HK-2 (cell line): ENCODE measurements around the gene ARL3.
A peak's percentile ranks its signal among the peaks of the same experiment; 100 is the strongest.
"Not testable (repeated sequence)": the region's sequence is repeated elsewhere in the genome, so short reads cannot be mapped to it uniquely, and the experiment has no call there.

Experiments
- DNase-seq: peaks from one replicate; pipeline ENCODE4 v3.0.0-alpha.2; 2018; ENCODE audit not compliant: unreplicated experiment

The ARL3 gene

DNA sequence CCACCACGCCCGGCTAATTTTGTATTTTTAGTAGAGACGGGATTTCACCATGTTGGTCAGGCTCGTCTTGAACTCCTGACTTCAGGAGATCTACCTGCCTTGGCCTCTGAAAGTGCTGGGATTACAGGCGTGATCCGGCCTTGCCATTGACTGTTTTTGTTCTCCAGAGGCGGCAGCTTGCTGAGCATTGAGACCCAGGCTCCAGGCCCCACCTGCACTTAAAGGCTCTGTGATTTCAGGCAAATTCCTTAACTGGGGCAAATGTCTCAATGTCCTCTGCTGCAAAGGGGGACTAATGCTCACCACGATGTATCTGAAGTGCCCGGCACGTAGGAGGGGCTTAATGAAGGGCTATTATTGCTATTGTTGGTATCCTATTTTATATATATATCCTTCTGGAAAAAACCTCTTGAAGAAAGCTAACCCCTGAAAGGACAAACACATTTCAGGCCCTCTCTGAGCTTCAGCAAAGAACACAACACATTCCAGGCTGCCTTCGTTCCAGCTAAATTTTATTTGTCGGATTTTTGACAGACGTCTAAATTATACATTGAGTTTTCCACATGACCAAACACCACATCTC, 40.9 kb downstream of the ARL3 start:
- no peak for DNase-seq

DNA sequence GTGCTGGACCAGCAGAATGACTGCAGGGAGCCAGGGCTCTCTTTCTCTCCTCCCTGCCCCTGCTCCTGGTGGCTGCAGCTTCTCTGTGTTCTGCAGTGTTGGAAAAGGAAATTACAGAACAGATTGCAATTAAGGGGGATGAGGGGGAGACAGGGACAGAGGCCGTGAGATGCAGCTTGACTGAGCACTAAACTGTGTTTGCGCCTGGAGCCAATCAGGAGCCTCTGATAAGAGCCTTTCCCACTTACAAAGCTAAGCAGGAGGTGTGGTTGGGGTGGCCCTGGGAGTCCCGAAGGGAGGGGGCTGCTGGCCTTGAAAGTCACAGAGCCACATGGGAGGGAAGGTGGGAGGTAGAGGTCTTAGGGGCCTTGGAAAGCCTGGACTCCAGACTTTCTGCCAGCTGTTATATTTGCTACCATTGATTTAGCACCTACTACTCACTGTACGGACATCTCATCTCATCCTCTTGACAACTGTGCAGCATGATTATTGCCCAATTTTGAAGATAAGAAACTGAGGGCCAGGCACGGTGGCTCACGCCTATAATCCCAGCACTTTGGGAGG, 43.2 kb downstream of the ARL3 start:
- DNase-seq, result no peak

DNA sequence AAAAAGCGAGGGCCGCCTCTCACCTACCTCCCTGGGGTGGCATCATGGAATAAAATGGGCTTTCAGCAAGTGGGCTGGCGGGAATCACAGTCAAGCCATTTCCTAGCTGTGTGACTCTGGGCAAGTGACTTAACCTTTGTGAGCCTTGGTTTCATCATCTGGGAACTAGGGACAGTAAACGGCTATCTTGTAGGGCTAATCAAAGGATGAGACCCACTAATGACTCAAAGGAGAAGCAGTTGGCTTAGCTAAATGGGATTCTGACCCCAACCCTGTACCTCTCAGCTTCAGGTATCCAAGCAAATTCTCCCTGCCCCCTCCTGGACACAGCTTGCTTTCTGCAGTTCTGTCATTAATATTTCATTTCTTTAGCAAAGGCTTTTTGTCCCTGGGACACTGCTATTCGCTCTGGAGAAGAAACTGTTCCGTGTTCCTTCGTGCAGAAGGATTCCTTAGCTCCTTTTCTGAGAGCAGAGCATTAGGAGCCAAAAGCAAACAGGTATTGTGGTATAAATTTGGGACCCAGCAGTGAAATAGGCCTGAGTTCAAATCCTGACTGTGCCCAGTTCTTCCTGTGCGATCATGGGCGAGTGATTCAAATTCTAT, 44.0 kb downstream of the ARL3 start:
- no peak for DNase-seq

DNA sequence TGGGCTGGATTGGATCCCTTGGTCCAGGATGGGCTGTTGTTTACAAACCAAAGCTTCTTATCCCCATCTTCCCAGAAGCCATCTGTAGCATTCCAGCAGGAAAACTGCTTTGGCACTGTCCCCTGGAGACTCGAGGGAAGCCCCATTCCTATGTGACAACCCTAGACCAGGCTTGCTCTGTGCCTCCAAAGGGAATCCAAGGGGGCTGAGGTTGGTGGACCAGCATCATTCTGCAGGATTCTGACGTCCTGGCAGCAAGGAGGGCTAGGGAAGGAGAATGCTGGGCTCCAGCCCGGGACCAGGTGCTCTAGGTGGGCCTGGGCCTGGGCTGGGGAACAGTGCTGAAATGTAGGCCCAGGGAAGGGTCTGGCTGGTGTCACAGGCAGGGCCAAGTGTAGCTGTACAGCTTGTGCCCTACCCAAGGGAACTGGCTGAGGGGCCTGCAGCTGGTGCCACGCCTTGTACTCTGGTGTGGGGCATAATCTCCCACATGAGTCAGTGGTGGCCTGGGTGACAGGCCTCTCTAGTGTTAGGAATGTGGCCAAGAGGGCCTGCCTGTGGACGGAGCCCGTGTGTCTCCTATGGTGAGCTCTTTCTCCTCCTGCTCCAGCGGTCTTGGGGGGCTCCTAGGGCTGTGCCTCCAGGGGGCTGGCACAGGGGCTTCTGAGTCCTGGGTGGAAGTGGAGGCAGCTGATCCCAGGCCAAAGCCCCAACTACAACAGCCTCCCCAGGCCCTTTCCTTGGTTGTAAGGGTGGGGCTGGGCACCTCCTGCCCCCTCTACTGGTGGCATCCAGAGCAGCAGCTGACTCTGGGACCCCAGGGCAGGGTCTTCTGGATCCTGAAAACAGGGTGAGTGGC, 44.8 kb downstream of the ARL3 start:
- DNase-seq, result peak; percentile 65

DNA sequence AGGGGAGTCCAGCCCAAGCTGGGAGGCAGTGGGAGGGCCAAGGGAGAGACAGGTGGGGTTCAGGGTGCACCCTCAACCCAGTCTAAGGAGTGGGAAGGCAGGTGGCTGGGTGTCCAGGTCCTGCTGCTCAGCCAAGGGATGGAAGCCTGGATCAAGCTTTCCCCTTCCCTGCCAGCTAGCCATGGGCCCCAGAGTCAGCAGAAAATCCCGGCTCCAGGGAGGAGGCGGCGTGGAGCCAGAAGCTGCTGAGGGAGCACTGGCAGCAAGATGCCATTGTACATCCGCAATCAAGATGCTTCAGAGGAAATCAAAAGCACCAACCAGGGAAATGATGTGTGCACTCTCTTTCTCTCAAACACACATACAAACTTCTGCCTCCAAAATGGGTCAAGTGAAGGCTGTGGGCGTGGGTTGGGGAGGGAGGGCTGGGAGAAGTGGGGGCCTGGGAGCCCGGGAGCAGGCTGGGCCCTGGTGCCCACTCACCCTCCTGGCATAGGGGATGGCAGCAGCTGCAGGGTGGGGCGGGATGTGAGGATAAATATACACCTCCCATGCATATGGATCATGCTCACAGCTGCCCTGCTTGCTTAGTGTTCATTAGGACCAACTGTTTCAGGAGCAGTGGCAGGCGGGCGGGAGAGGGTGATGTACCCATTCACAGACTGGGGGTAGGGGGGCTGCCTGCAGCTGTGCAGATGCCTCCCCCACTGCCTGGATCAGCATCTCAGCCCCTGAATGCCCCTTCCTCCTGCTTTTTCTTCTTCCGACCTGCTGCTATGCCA, 45.7 kb downstream of the ARL3 start:
- DNase-seq, result no peak

DNA sequence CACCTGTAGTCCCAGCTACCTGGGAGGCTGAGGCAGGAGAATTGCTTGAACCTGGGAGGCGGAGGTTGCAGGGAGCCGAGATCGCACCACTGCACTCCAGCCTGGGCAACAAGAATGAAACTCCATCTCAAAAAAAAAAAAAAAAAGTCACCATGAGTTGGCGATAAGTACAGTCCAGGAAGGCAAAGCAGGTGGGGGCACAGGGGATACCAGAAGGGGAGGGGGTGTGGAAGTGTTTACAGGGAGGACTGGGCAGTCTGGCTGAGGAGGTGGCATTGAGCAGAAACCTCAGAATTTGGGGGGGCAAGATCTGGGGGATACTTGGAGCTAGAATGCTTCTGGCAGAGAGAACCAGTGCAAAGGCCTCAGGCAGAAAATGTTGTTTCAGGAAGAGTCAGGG, 46.8 kb downstream of the ARL3 start:
- not testable (repeated sequence) for DNase-seq

DNA sequence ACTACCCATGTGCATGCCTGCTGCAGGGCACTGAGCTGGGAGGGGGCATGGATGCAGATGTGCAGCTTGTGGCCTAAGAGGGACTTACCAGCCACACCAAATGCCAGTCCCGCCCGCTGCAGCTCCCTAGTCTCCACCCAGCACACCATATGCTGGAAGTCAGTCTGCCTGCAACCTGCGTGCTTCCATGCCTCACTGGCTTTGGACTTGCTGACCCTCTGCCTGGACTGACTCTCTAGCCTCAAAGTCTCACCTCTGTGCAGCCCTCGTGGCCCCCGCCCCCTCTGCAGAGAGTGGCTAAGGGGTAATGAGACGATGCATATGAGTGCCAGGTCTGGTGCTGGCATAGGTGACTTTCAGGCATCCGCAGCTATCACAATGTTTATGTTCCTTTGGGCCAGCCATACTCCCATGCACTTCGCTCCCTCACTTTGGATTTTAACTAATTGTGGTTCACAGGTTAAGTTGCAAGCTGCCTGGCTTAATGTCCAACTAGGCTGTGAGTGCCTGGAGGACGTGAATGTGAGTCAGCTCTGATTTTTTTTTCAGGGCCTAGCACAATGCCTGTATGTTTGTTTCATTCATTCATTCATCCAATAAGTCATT, 48.2 kb downstream of the ARL3 start:
- DNase-seq, result peak; percentile 75

DNA sequence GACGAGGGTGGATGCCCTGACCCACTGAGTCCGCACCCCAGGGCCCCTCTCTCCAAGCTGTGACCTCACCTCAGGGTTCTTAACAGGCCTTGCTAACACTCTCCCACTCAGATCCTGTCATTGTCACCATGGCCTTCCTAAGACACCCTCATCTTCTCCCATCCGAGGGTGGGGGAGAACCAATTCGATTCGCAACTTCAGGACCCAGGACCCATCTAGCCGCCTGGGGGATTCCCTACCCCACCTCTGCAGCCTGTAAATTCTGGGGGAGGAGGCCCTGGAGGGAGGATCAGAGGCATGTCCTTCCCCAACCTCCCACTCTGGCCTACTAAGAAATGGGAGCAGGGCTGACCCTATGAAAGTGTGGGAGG, 52.6 kb downstream of the ARL3 start:
- no peak for DNase-seq

DNA sequence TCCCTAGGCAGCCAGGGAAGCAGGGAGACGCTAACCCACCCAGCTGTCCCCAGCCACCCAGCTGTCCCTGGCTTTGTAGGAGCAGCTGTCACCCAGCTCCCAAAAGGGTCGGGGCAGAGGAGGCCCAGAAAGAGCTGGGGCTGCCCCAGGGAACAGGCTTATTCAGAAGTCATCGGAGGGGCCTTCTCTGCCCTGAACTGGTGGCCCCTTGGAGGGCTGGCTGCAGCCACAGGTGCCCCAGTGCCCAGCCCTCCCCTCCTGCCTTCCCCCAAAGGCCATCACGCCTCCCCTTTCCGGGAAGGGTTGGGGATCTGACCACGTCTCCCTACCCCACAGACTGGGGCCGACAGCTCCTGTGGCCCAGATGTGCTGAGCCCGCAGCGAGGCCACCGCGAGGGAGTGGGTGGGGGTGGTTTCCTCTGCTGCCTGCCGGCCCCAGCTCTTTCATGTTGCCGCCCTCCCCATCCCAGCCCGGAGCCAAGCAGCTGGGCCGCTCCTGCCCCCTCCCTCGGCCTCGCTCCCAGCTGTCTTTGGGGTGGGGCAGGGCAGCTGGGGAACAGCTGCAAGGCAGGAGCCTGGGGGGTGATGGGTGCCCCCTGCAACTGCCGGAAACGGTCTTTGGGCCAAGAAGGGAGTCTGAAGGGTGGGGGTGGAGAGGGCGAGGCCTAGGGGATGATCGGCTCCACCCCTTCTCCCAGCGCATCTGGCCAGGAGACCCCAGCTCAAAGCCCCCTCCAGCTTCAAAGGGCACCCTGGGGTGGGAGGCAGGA, 53.1 kb downstream of the ARL3 start:
- DNase-seq, result no peak

DNA sequence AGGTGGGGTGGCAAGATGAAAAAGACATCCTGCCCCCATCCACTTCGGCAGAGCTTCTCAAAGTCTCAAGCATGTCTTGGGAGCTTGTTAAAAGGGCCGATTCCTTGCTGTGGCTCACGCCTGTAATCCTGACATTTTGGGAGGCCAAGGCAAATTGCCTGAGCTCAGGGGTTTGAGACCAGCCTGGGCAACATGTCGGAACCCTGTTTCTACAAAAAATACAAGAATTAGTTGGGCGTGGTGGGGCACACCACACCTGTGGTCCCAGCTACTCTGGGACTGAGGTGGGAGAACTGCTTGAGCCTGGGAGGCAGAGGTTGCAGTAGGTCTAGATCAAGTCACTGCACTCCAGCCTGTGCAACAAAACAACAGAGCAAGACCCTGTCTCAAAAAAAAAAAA, 55.4 kb downstream of the ARL3 start:
- no peak for DNase-seq

DNA sequence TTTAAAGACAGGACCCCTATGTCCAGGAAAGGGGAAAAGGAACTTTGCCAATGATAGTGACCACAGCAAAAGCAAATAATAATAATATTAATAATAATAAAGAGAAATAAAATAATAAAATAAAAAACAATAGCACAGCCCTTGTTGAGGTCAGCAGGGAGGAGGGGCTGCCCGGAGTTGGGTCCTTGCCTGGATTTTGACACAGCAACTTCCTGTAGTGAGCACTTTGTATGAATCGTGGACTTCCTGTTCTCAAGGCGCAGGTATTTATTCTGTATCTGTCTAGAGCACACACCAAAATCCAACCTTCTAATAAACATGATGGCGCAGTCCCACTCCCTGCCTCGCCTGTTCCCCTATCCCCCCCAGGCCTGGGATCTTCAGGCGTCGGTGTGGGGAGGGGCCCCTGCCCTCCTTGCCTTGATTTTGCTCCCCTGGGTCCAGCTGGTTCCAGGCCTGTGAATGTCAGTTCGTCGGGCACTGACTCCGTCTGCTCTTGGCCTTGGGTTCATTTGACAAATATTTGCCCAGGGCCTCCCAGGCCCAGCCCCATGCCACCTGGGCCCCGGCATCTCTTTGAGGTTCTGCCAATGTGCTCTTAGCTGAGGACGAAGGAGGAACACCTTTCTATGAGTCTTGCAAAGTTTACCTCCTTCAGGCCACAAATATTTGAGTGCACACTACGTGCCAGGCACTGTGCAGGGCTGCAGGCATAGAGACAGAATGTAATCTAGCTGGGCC, 56.0 kb downstream of the ARL3 start:
- DNase-seq, result no peak

DNA sequence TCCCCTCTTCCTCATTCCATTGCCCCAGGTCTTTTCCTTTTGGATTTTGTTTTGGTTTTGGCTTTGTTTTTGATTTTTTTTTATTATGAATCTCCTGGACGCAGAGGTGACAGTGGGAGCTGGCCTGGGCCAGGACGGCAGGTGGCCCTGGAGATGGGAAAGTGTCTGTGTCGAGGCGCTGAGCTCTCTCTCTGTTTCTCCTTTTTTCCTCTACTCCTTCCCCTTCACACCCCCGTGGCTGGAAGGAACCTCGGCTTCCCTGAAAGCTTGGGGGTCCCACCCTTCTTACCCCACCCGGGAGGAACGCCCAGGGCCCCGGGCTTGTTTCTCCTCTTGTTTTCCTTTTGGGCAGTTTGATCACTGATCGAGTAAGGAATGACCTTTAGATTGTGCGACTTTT, 56.7 kb downstream of the ARL3 start:
- DNase-seq, result no peak

DNA sequence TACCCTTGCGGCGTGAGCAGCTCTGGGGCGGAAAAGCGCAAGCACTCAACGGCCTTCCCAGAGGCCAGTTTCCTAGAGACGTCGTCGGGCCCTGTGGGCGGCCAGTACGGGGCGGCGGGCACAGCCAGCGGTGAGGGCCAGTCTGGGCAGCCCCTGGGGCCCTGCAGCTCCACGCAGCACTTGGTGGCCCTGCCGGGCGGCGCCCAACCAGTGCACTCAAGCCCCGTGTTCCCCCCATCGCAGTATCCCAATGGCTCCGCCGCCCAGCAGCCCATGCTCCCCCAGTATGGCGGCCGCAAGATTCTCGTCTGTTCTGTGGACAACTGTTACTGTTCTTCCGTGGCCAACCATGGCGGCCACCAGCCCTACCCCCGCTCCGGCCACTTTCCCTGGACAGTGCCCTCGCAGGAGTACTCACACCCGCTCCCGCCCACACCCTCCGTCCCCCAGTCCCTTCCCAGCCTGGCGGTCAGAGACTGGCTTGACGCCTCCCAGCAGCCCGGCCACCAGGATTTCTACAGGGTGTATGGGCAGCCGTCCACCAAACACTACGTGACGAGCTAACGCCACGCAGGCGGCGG, 57.3 kb downstream of the ARL3 start:
- DNase-seq, result no peak

DNA sequence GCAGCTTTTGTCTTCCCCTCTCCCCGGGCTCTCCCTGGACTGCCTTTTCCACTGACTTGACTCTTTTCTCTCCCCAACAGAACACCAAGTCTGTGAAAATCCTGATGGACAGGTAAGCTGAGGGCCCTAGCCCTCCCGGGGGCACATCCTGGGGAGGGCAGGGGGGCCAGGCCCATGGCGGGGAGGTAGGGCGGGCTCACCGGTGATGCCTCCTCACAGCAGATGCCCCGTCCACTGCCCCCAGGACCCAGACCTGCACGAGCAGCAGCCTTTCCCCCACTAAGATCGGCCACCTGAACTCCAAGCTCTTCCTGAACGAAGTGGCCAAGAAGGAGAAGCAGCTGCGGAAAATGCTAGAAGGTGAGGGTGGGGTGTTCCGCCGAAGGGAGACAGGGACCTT, 58.2 kb downstream of the ARL3 start:
- no peak for DNase-seq

DNA sequence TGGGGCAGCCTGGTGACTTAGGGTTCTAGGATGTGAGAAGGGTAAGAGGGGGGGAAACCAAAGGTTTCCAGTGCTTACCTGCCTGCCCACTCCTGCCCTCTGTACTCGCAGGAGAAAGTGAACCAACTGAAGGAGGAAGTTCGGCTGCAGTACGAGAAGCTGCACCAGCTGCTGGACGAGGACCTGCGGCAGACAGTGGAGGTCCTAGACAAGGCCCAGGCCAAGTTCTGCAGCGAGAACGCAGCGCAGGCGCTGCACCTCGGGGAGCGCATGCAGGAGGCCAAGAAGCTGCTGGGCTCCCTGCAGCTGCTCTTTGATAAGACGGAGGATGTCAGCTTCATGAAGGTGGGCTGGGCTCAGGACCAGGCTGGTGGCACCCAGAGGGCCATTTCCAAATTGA, 59.2 kb downstream of the ARL3 start:
- no peak for DNase-seq

DNA sequence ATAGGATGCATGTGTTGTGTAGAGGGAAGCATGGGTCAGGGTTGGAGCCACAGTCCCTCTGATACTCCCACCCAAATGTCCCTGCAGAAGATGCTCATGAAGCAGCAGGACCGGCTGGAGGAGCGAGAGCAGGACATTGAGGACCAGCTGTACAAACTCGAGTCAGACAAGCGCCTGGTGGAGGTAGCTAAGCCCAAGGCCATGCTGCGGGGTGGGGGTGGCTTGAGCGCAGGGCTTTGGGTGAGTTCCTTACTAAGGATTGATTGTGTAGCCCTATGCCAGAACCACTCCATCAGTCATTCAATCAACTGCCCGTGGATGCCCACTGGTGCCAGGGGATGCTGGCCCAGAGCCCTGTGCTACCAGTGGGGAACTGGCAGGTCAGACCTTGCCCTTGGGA, 59.6 kb downstream of the ARL3 start:
- DNase-seq, result no peak

DNA sequence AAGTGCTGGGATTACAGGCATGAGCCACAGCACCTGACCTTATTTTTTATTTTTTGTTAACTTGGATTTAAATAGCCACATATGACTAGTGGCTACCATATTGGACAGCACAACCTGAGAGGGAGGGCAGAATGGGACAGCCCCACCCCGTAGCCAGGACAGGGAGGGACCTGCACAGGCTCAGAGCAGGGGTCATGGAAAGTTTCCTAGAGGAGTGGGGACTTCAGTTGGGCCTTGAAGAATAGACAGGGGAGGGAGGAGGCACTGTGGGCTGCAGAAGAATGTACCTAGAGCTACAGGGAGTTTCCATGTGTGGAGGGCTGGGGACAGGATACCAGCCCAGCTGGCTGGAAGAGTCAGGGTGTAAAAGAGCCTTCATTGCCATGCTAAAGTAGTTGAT, 61.1 kb downstream of the ARL3 start:
- no peak for DNase-seq

DNA sequence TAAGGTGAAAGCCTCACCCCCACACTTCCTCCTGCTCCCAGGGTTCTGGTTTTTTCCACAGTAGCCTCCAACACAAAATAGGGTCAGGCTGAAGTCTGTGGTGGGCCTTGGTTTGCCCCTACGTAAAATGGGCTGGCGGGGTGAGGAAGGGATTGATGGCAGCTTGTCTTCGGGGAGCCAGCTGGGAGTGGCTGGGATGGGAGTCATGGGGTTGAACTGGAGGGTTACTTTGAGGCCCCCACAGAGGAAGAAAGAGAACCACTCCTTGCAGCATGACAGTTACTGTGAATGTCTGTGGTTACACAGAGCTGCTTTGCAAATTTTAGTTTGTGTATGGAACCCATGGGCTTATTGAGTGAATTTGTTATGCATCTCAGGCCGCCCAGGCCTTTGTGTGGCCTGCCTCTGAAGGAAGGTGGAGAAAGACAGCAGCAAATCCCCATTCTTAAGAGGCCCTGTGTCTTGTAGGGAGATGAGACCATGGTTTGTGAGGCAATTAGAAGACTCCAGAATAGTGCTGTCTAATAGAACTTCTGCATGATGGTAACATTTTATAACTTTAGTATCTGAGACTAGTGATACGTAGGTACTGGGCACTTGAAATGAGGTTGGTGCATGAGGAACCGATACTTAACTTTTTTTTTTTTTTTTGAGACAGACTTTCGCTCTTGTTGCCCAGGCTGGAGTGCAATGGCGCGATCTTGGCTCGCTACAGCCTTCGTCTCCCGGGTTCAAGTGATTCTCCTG, 61.9 kb downstream of the ARL3 start:
- DNase-seq, result no peak
